GM12878 (cell line): ENCODE results near the gene MTMR4. TPM values are rescaled to one million over a fixed set of nuclear protein-coding genes. Genes with fewer than 3 reads are reported as not detected.

Experiments
- ATAC-seq: fragments of 200-7000 bp; cut with Tn5 transposase; 3 replicates; pipeline ENCODE4 v1.9.1; 2020; ENCODE audit warnings: mild to moderate bottlenecking, moderate library complexity
- BruUV-seq: library from RNA; stranded (reverse); fragments of 400-500 nt; replicated peaks from 2 replicates; lab custom pipeline; 2021; lab: Mats Ljungman, UMichigan
- CTCF ChIA-PET: fragments of 300-600 bp; sonication (Branson Sonifier 250); formaldehyde crosslinking; extraction: SDS; loops from one replicate; lab custom pipeline; 2021; ENCODE audit warnings: inconsistent platforms; lab: Yijun Ruan, JAX
- POLR2A ChIA-PET: fragments of 350-600 bp; formaldehyde crosslinking; extraction: SDS; loops from one replicate; lab custom pipeline; 2021; ENCODE audit warnings: inconsistent platforms; lab: Charles Lee
- RAD21 ChIA-PET: fragments of 300-600 bp; sonication (Branson Sonifier 250); formaldehyde crosslinking; loops from one replicate; lab custom pipeline; 2023; ENCODE audit warnings: antibody characterized with exemption; ENCODE audit not compliant: unreplicated experiment; lab: Charles Lee
- SMC1A ChIA-PET: fragments of 300-600 bp; sonication (Branson Sonifier 250); formaldehyde crosslinking; loops from one replicate; lab custom pipeline; 2023; ENCODE audit not compliant: unreplicated experiment, uncharacterized antibody; lab: Charles Lee
- DNase-seq: peaks from one replicate; pipeline ENCODE4 v3.0.0-alpha.2; 2011; ENCODE audit warnings: low read depth, low spot score
- FAIRE-seq: peaks from 3 replicates; lab custom pipeline; 2011; peaks lifted over from hg19 to GRCh38; lab: Jason Lieb, UNC
- H2AFZ ChIP-seq: 2 replicates; pipeline ENCODE4 v1.6.0; 2011; ENCODE audit warnings: low read depth, low read length, control low read depth; ENCODE audit not compliant: control insufficient read depth
- H3K27ac ChIP-seq: 2 replicates; pipeline ENCODE4 v1.5.1; 2011; ENCODE audit warnings: control low read depth; ENCODE audit not compliant: control insufficient read depth, insufficient read depth
- H3K27me3 ChIP-seq, 2 experiments: replicated peaks in 1 of 2; 2 replicates each; pipeline versions ENCODE4 v1.6.0 to v1.6.1; 2011; ENCODE audit warnings: low read length in 1 of 2; ENCODE audit not compliant: control insufficient read depth in 2 of 2, insufficient read depth in 2 of 2
- H3K36me3 ChIP-seq, 2 experiments: 2 replicates each; pipeline ENCODE4 v1.5.1; 2011; ENCODE audit warnings: low read length in 1 of 2; ENCODE audit not compliant: control insufficient read depth in 2 of 2, insufficient read depth in 2 of 2
- H3K4me1 ChIP-seq: 2 replicates; pipeline ENCODE4 v1.6.1; 2011; ENCODE audit warnings: mild to moderate bottlenecking, low read length, moderate library complexity, mixed read lengths; ENCODE audit not compliant: control insufficient read depth, insufficient read depth
- H3K4me2 ChIP-seq: 2 replicates; pipeline ENCODE4 v1.6.0; 2011; ENCODE audit warnings: control low read depth; ENCODE audit not compliant: control insufficient read depth, insufficient read depth
- H3K4me3 ChIP-seq: fragments of 200-600 bp; sonication (generic); 2 replicates; pipeline ENCODE4 v1.5.1; 2016
- H3K79me2 ChIP-seq: 2 replicates; pipeline ENCODE4 v1.6.0; 2011; ENCODE audit warnings: low read length; ENCODE audit not compliant: control insufficient read depth, insufficient read depth
- H3K9ac ChIP-seq: 2 replicates; pipeline ENCODE4 v1.8.0; 2011; ENCODE audit warnings: low read length, control low read depth, mixed read lengths; ENCODE audit not compliant: control insufficient read depth, insufficient read depth
- H3K9me3 ChIP-seq: replicated peaks from 3 replicates; pipeline ENCODE4 v1.5.1; 2011; ENCODE audit warnings: mild to moderate bottlenecking, low read length; ENCODE audit not compliant: control insufficient read depth, insufficient read depth
- H4K20me1 ChIP-seq: 2 replicates; pipeline ENCODE4 v1.6.0; 2011; ENCODE audit not compliant: control insufficient read depth, insufficient read depth
- BHLHE40 ChIP-seq, 2 experiments: fragments of 450-650 bp in 1 of 2; IDR thresholded peaks; 2 replicates each; pipeline ENCODE4 v1.6.1; 2011 to 2017; ENCODE audit warnings: low read depth in 2 of 2, borderline replicate concordance in 1 of 2, improper control_type of control experiment in 1 of 2, low read length in 1 of 2, mild to moderate bottlenecking in 1 of 2
- EP300 ChIP-seq, 2 experiments: fragments of 150-350 bp in 1 of 2; IDR thresholded peaks; 2 replicates each; pipeline ENCODE4 v1.6.1; 2011 to 2012; ENCODE audit warnings: low read depth in 2 of 2, low read length in 2 of 2, borderline replicate concordance in 1 of 2, improper control_type of control experiment in 1 of 2, inconsistent platforms in 1 of 2; ENCODE audit not compliant: control insufficient read depth in 1 of 2
- GATAD2B ChIP-seq: fragments of 450-650 bp; conservative IDR thresholded peaks from 2 replicates; pipeline ENCODE4 v1.6.1; 2017; ENCODE audit warnings: low read depth, mild to moderate bottlenecking, moderate library complexity
- HDGF ChIP-seq: fragments of 450-650 bp; IDR thresholded peaks from 2 replicates; pipeline ENCODE4 v1.6.1; 2016; ENCODE audit warnings: antibody characterized with exemption
- MXI1 ChIP-seq: fragments of 150-350 bp; IDR thresholded peaks from 2 replicates; pipeline ENCODE4 v1.6.1; 2011; ENCODE audit warnings: low read depth, mild to moderate bottlenecking, inconsistent platforms, low read length, improper control_type of control experiment
- MYC ChIP-seq: IDR thresholded peaks from 2 replicates; pipeline ENCODE4 v1.6.1; 2011; ENCODE audit warnings: mild to moderate bottlenecking, low read length, moderate library complexity, inconsistent platforms; ENCODE audit not compliant: insufficient read depth, insufficient replicate concordance, insufficient read length, severe bottlenecking
- PML ChIP-seq: IDR thresholded peaks from 2 replicates; pipeline ENCODE4 v1.6.1; 2012; ENCODE audit warnings: low read length, inconsistent platforms
- REST ChIP-seq: IDR thresholded peaks from 2 replicates; pipeline ENCODE4 v1.6.1; 2012; ENCODE audit warnings: mild to moderate bottlenecking, low read depth, low read length
- SKIL ChIP-seq: fragments of 450-650 bp; IDR thresholded peaks from 2 replicates; pipeline ENCODE4 v1.6.1; 2017; ENCODE audit warnings: mild to moderate bottlenecking, low read depth, inconsistent platforms; ENCODE audit not compliant: poor library complexity, severe bottlenecking
- SPI1 ChIP-seq: IDR thresholded peaks from 2 replicates; pipeline ENCODE4 v1.6.1; 2011; ENCODE audit warnings: low read depth, mild to moderate bottlenecking, low read length, moderate library complexity, borderline replicate concordance; ENCODE audit not compliant: insufficient read depth
- TCF3 ChIP-seq: IDR thresholded peaks from 2 replicates; pipeline ENCODE4 v1.6.1; 2012; ENCODE audit warnings: low read depth, mild to moderate bottlenecking, low read length, borderline replicate concordance; ENCODE audit not compliant: insufficient read depth
- WGBS: methylation state at CpG from one replicate; pipeline ENCODE4 v1.1.6; 2016; ENCODE audit warnings: low lambda C conversion rate; ENCODE audit not compliant: insufficient replicate concordance, insufficient coverage; ENCODE audit errors: missing lambda C conversion rate; 5-methylcytosine and 5-hydroxymethylcytosine counted together
- in situ Hi-C: fragments of 300-500 bp; cut with MboI; formaldehyde crosslinking; loops from 9 replicates; pipeline ENCODE4 v1.14.3; 2018; ENCODE audit warnings: mixed read lengths
- intact Hi-C: fragments of 100-400 bp; cut with micrococcal nuclease; formaldehyde crosslinking; loops from one replicate; pipeline ENCODE4 v1.14.2; 2022; ENCODE audit not compliant: unreplicated experiment
- polyA plus RNA-seq, 11 experiments: library from polyadenylated mRNA; depleted of rRNA in 4 of 11; unstranded in 6 of 11; stranded (reverse) in 5 of 11; fragments of >200 nt; fragmentation: Nextera tagmentation in 4 of 11; fragmentation: Illumina TruSeq in 1 of 11; extraction: Ambion mirVana in 4 of 11; extraction: Trizol in 1 of 11; gene quantifications; 1 replicate in 1 of 11; 2 replicates in 10 of 11; pipeline versions ENCODE4 v1.2.1 to v1.2.3, GENCODE V29; 2011 to 2016; ENCODE audit warnings: inconsistent platforms in 2 of 11, missing spikeins in 2 of 11, low read depth in 1 of 11
- total RNA-seq, 4 experiments: library from RNA; depleted of rRNA in 3 of 4; stranded (reverse); fragments of >200 nt in 3 of 4; fragmentation: Illumina TruSeq in 1 of 4; extraction: Trizol in 1 of 4; gene quantifications; 2 replicates each; pipeline versions ENCODE4 v1.2.1 to v1.2.3, GENCODE V29; 2013 to 2021

Gene MTMR4
- total and polyA plus RNA-seq, 10 of the 15 experiments (the other 5 are each of a cell fraction or from before 2014, with no cell fraction given), result 12.8 to 127 (median 53.2) TPM

GRCh38 chr17:58510075-58510474 is 4.4 kb downstream of the MTMR4 start:
- peaks cover 25% of the 10 kb centered on the region for H3K4me1 ChIP-seq
- H3K36me3 ChIP-seq, result peaks cover 27 to 47% of the 10 kb centered on the region in 2 experiments; a peak in 3 of 4 replicates
- FAIRE-seq, result peak; percentile 27
- no peaks in the 10 kb centered on the region; the same call in 2 of the 3 replicates for H3K9me3 ChIP-seq
- WGBS, result 76% methylated on average over 5 of the region's 5 CpGs
- POLR2A ChIA-PET, result interaction anchor here (0.5 to 0.6 kb wide), 2 partner anchors 27 to 930 kb away, joined by 4 to 5 read pairs; no protein-coding TSS in a partner anchor
- H3K4me2 ChIP-seq, result peak overlapping the region; percentile 28; the same call in 1 of the 2 replicates
- H3K27ac ChIP-seq, result no peak overlapping the region
- no peak overlapping the region for H2AFZ ChIP-seq
- peaks cover 2% of the 10 kb centered on the region; the same call in 1 of the 2 replicates for H4K20me1 ChIP-seq
- CTCF ChIA-PET, result interaction anchor here (1.6 kb wide), 1 partner anchor 9 kb away, joined by 4 read pairs; no protein-coding TSS in a partner anchor
- peak; percentile 43; the same call in 1 of the 2 replicates for TF ChIP-seq HDGF
- TF ChIP-seq BHLHE40 (IDR thresholded peaks at IDR 0.05; ENCODE audit: borderline replicate concordance in 1 of 2, low read depth in 2 of 2, low read length in 1 of 2), result peak; percentile 62 to 75
- 0 out of 2 replicates have a peak, but pooled peaks have one; percentile 37 for TF ChIP-seq MXI1
- peak; percentile 41; the same call in 1 of the 2 replicates for TF ChIP-seq SPI1
- TF ChIP-seq SKIL, result peak; percentile 28
- no peak for TF ChIP-seq EP300 (IDR thresholded peaks at IDR 0.05; ENCODE audit: borderline replicate concordance in 1 of 2, control insufficient read depth in 1 of 2, low read depth in 2 of 2, low read length in 2 of 2)
- no peak for TF ChIP-seq PML
- TF ChIP-seq REST, result no peak
- TF ChIP-seq MYC, result no peak
- TF ChIP-seq TCF3, result no peak
- no peak for TF ChIP-seq GATAD2B
- RAD21 ChIA-PET, result no interaction called here
- H3K79me2 ChIP-seq, result peaks cover 36% of the 10 kb centered on the region
- in situ Hi-C loops (no loop called here), intact Hi-C loops (no loop called here)
- no peaks in the 10 kb centered on the region for H3K27me3 ChIP-seq
- no peak for DNase-seq
- no TSS peak for BruUV-seq
- SMC1A ChIA-PET, result interaction anchor here (1.4 kb wide), 1 partner anchor 9 kb away, joined by 4 read pairs; no protein-coding TSS in a partner anchor
- H3K9ac ChIP-seq, result no peak overlapping the region
- H3K4me3 ChIP-seq, result no peak overlapping the region
- ATAC-seq, result peak; percentile 10
